CD4-positive, alpha-beta T cell treated with Interferon gamma for 1 hour (primary cell): ENCODE data around the gene DGKQ.

Source experiments
- DNase-seq: peaks from one replicate; pipeline ENCODE4 v3.0.0-alpha.2; 2020

The DGKQ gene

DNA sequence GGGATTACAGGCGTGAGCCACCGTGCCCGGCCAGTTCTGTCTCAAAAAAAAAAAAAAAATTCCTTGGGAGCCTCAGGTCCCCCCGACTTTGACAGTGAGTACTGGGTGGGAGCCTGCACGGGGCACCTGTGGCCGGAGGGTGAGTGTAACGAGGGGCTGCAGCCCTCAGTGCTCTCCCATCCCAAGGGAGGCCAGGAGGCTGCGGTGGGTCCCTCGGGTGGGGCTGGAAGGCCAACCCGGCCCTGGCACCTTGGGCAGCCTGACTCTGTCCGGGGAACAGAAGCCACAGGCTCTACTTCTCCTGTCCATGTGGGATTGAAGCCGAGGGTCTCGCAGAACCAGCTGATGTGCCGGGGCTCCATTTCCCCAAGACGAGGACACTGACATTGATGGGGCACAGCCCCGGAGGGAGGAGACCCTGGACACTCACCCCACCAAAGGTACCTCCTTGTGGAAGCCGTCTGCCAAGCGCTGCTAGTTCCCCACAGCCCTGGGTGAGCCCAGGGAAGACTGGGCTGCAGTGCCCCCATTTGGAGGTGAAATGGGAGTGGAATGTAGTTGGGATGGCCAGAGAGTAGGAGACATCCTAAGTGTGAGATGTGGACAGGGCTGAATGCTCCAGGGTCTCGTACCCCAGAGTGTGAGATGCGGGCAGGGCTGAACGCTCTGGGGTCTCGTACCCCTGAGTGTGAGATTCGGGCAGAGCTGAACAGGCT is 22.1 kb upstream of the DGKQ start:
- DNase-seq, result no peak

DNA sequence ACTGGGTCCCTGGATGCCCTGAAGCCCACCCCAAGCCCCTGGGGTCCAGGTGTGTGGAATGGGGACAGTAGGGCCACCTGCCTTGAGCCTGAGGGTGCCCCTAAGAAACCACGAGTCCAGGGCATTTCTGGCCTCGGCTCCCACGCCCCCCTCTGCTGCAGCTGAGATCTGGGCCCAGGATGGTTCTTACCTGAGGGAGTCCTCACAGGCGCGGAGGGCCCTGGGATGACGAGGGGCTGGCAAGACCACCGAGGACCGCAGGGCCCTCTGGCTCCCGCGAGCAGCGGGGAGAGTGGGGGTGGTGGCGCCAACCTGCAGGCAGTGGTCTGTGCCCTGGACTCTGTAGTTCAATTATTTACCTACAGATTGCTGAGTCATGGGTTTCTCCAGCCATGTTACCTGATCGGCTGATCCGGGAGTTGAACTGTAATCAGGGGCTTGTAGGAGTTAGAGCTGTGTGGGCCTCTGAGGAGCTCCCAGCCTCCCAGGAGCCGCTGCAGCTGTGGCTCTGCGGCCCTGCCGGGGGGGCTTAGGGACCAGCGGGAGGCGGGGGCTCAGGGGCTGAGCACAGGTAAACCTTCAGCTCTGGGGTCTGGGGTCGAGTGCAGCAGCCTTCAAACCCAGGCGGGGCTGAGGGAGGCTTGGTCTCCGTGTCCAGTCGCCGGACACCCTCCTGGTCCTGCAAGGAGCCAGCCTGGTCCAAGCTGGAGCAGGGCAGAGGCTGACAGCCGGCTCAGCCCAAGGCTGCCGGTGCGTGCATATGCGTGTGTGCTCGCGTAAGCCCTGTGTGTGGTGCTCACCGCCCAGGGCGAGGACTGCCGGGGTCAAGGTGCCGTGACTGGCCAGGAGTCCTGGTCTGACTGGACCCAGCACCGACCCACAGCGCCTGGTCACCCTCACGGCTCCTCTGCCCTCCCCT is 20.0 kb upstream of the DGKQ start, which contains the start of gene SLC26A1:
Gene SLC26A1 (minus strand): TSS at position 294 of the 919 bp plus-strand sequence. CDS start 1,701 bp downstream, outside the sequence.
- no peak for DNase-seq

DNA sequence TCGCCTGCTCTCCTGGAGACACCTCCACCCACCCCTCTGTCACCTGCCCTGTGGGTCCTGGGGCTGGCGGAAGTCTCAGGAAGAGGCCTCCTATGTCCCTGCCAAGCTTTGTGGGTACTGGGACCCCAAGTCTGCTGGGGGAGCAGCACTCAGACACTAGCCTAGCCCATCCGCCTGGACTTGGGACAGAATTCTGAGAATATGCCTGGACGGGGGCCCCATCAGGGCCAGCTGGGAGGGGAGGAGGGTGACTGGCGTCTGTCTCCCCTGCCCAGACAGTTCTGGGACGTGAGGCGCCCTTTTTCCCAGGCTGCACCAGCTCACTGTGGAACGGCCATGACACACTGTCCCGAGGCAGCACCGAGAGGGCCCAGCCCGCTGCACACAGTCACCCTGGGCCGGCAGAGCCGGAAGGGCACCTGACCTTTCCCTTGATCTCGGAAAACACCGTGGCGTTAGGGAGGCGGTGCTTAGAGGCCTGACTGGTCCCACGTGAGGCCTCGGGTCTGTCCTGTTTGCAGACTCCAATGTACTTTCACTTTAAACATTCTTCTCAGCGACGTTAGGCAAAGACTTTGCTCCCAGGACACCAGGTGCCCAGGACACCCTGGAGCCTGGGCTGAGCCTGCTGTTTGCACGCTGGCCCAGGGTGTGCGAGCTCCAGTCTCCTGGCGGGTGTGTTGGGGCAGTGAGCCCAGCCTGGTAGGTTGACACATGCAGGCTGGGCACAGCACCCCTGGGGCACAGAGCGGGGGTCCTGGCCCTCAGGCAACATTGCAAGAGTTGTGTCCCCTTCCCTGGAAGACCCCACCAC is 19.1 kb upstream of the DGKQ start:
- no peak for DNase-seq

- DNase-seq, result no peak
Measured at GRCh38 chr4:991451-992296, 18.3 kb upstream of the DGKQ start.

GRCh38 chr4:990746-991367 is 17.5 kb upstream of the DGKQ start:
- no peak for DNase-seq

DNA sequence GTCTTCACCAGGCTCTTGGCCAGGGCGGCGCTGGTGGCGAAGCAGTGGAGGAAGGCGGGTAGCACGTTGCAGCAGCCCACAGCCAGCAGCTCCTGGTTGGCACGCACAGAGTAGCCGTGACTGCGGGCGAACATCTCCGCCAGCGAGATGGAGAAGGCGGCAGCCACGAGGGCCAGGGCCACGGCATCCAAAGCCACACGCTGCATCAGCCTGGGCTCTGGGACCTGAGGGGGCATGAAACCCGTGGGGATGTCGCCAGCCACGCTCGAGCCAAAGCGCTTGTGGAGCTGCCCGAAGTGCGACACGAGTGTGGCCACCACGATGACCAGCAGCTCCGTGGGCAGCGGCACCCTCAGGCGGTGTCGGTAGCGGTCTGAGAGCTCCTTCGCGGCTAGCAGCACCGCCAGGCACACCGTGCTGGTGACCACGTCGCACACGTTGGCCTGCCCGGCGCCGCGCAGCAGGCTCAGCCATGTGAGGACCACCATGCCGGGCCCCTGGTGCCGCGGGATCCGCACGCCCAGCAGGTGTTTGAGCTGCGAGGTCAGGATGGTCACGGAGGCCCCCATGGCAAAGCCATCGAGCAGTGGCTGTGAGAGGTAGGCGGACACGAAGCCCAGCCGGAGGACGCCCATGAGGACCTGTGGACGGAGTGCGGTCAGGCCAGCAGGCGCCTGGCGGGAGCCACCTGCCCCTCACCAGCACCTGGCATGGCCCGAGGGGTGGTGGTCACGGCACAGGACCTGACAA is 16.5 kb upstream of the DGKQ start:
- no peak for DNase-seq

GRCh38 chr4:988726-989721 is 15.7 kb upstream of the DGKQ start:
- no peak for DNase-seq

DNA sequence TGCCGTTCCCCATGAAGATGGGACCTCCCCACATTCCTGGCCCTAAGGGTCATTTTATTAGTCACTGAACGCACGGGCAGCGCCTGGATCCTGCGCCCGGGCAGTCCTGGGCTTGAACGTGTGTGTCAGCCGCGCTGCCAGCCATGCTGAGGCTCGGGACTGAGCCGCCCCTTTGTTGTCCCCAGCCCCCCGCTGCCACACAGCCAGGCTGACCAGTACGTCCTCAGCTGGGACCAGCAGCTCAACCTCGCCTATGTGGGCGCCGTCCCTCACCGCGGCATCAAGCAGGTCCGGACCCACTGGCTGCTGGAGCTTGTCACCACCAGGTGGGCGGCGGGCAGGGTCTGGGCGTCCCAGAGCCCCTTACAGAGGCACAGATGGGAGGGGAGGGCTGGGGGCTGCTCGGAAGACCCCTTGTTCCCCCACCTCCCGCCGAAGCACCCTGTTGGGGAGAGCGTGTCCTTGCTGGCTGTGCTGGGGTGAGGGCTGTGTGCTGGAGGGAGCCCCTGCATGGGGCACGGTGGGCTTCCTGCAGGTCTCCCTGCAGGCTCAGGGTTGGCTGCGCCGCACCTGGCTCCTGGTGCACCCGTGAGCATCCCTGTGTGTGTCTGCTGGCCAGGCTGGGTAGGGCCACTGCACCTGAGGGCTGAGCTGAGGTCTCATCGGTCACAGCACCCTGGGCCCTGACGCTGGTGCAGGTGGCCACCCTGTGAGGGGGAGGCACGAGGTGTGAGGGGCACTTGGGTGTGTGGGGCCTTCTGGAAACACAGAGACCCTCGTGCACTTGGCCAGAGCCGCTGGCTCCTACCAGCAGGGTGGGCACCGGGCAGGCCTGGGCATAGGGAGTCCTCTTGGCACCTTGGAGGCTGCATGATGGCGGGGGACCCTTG is 14.5 kb upstream of the DGKQ start:
- no peak for DNase-seq

DNA sequence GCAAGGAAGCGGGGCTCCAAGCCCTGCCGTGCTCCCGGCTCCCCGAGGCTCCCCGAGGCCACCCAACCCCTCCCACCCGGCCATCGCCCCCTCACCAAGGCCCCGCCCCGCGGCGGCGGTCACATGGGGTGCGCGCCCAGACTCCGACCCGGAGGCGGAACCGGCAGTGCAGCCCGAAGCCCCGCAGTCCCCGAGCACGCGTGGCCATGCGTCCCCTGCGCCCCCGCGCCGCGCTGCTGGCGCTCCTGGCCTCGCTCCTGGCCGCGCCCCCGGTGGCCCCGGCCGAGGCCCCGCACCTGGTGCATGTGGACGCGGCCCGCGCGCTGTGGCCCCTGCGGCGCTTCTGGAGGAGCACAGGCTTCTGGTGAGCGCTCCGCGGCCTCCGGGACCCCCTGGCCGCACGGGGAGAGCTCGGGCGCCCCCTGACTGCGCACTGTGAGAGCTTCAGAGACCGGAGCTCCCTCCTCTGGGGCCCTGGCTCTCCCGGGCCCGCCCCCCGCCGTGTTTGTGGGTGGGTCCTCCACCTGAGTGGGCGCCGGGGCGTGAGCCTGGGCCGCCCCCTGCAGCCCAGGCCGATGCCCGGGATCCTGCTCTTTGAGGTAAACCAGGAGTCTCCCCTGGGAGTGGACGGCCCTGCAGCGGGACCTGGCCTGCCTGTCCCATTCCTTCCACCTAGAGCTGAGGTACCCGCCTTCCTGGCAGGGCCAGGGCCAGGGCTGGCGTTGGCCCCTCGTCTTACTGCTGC is 13.7 kb upstream of the DGKQ start, which contains the start of gene IDUA:
Gene IDUA (plus strand): TSS at position 166 of the 745 bp plus-strand sequence. CDS start 41 bp downstream, at position 207.
- DNase-seq, result peak; percentile 83

- no peak for DNase-seq
Measured at GRCh38 chr4:986428-986878, 13.1 kb upstream of the DGKQ start.

GRCh38 chr4:985123-985830 is 11.9 kb upstream of the DGKQ start:
- peak; percentile 67 for DNase-seq

GRCh38 chr4:984336-985054 is 11.1 kb upstream of the DGKQ start:
- DNase-seq, result no peak

GRCh38 chr4:982814-983213 is 9.4 kb upstream of the DGKQ start:
- DNase-seq, result no peak

- no peak for DNase-seq
Measured at GRCh38 chr4:982291-982690, 8.9 kb upstream of the DGKQ start.

- DNase-seq, result no peak
Measured at GRCh38 chr4:978957-979701, 5.8 kb upstream of the DGKQ start.
